Endothelial cell of umbilical vein (primary cell): ENCODE measurements around the gene NCAPG. TPM values are rescaled to one million over a fixed set of nuclear protein-coding genes. Genes with fewer than 3 reads are reported as not detected.

Experiments
- BruUV-seq: library from RNA; stranded (reverse); fragments of 400-500 nt; replicated peaks from 2 replicates; lab custom pipeline; 2021; lab: Mats Ljungman, UMichigan
- CTCF ChIA-PET: fragments of 300-600, 350-600 bp; sonication (Branson Sonifier 250); formaldehyde crosslinking; loops from one replicate; lab custom pipeline; 2021; ENCODE audit warnings: antibody characterized with exemption, inconsistent platforms; lab: Charles Lee
- POLR2A ChIA-PET: fragments of 300-600, 350-600 bp; sonication (Branson Sonifier 250); formaldehyde crosslinking; loops from one replicate; lab custom pipeline; 2021; ENCODE audit warnings: antibody characterized with exemption, inconsistent platforms; lab: Charles Lee
- DNase-seq: peaks from one replicate; pipeline ENCODE4 v3.0.0-alpha.2; 2011; ENCODE audit warnings: low read depth, low spot score
- FAIRE-seq: peaks from 2 replicates; lab custom pipeline; 2011; peaks lifted over from hg19 to GRCh38; lab: Jason Lieb, UNC
- H2AFZ ChIP-seq: 2 replicates; pipeline ENCODE4 v1.6.0; 2012; ENCODE audit warnings: low read depth, low read length, control low read depth, inconsistent platforms
- H3K27ac ChIP-seq: 2 replicates; pipeline ENCODE4 v1.5.1; 2011; ENCODE audit warnings: low read depth, mild to moderate bottlenecking, control low read depth, low read length, moderate library complexity; ENCODE audit not compliant: insufficient read depth
- H3K27me3 ChIP-seq, 2 experiments: 2 replicates each; pipeline versions ENCODE4 v1.6.0 to v1.6.1; 2011; ENCODE audit warnings: low read length in 2 of 2, mixed read lengths in 1 of 2; ENCODE audit not compliant: control insufficient read depth in 2 of 2, insufficient read depth in 2 of 2
- H3K36me3 ChIP-seq, 2 experiments: 2 replicates in 1 of 2; 3 replicates in 1 of 2; pipeline ENCODE4 v1.5.1; 2011; ENCODE audit warnings: low read length in 2 of 2, mild to moderate bottlenecking in 1 of 2, moderate library complexity in 1 of 2; ENCODE audit not compliant: control insufficient read depth in 2 of 2, insufficient read depth in 2 of 2; ENCODE audit errors: extremely low read depth in 1 of 2
- H3K4me1 ChIP-seq: 3 replicates; pipeline ENCODE4 v1.5.1; 2011; ENCODE audit warnings: mild to moderate bottlenecking, low read length; ENCODE audit not compliant: control insufficient read depth, insufficient read depth; ENCODE audit errors: extremely low read depth
- H3K4me2 ChIP-seq: 2 replicates; pipeline ENCODE4 v1.6.1; 2011; ENCODE audit warnings: low read length, control low read depth, mixed read lengths; ENCODE audit not compliant: insufficient read depth
- H3K4me3 ChIP-seq, 3 experiments: fragments of 200-600 bp in 1 of 3; sonication (generic), shearing (Covaris generic) in 1 of 3; replicated peaks in 1 of 3; 2 replicates each; pipeline ENCODE4 v1.5.1; 2011 to 2016; ENCODE audit warnings: control low read depth in 3 of 3, low read length in 3 of 3, mild to moderate bottlenecking in 2 of 3, inconsistent platforms in 1 of 3, low read depth in 1 of 3, moderate library complexity in 1 of 3; ENCODE audit not compliant: insufficient read depth in 1 of 3
- H3K79me2 ChIP-seq: 2 replicates; pipeline ENCODE4 v1.6.0; 2012; ENCODE audit warnings: low read length, inconsistent platforms; ENCODE audit not compliant: control insufficient read depth, insufficient read depth
- H3K9ac ChIP-seq: replicated peaks from 2 replicates; pipeline ENCODE3; 2011; ENCODE audit warnings: low read length, control low read depth; ENCODE audit not compliant: insufficient read depth; ENCODE audit errors: extremely low read depth
- H3K9me1 ChIP-seq: replicated peaks from 3 replicates; pipeline ENCODE4 v1.6.0; 2011; ENCODE audit warnings: mild to moderate bottlenecking, low read length; ENCODE audit not compliant: control insufficient read depth, insufficient read depth; ENCODE audit errors: extremely low read depth
- H3K9me3 ChIP-seq: replicated peaks from 2 replicates; pipeline ENCODE4 v1.5.1; 2012; ENCODE audit warnings: low read length, inconsistent platforms; ENCODE audit not compliant: control insufficient read depth, insufficient read depth
- H4K20me1 ChIP-seq: replicated peaks from 2 replicates; pipeline ENCODE3; 2011; ENCODE audit warnings: mild to moderate bottlenecking, low read length; ENCODE audit not compliant: control insufficient read depth, insufficient read depth; ENCODE audit errors: extremely low read depth
- EZH2 ChIP-seq: IDR thresholded peaks from 2 replicates; pipeline ENCODE4 v1.6.1; 2012; ENCODE audit warnings: borderline replicate concordance, low read depth, mild to moderate bottlenecking, moderate library complexity, low read length, inconsistent platforms; ENCODE audit not compliant: severe bottlenecking
- FOS ChIP-seq: IDR thresholded peaks from 2 replicates; pipeline ENCODE4 v1.6.1; 2011; ENCODE audit warnings: mild to moderate bottlenecking, low read length, moderate library complexity, borderline replicate concordance; ENCODE audit not compliant: insufficient read depth
- GATA2 ChIP-seq: IDR thresholded peaks from 2 replicates; pipeline ENCODE4 v1.7.0; 2011; ENCODE audit warnings: low read depth, mild to moderate bottlenecking, moderate library complexity, mixed read lengths, low read length; ENCODE audit not compliant: insufficient read length, insufficient read depth
- JUN ChIP-seq: IDR thresholded peaks from 2 replicates; pipeline ENCODE4 v1.6.1; 2011; ENCODE audit warnings: borderline replicate concordance, low read depth; ENCODE audit not compliant: insufficient read length, insufficient read depth
- MYC ChIP-seq: IDR thresholded peaks from one replicate; pipeline ENCODE4 v1.6.1; 2011; ENCODE audit warnings: mild to moderate bottlenecking, low read depth, low read length
- POLR2A ChIP-seq: IDR thresholded peaks from 2 replicates; pipeline ENCODE4 v1.6.1; 2012; ENCODE audit warnings: low read depth, mild to moderate bottlenecking, control low read depth, low read length
- POLR2AphosphoS5 ChIP-seq: IDR thresholded peaks from 2 replicates; pipeline ENCODE4 v1.6.1; 2012; ENCODE audit warnings: low read depth, mild to moderate bottlenecking, control low read depth, low read length, moderate library complexity; ENCODE audit not compliant: insufficient read depth
- dilution Hi-C: fragments of 300-500 bp; cut with MboI; formaldehyde crosslinking; loops from one replicate; pipeline ENCODE4 v1.15.0; 2019; ENCODE audit warnings: low sequenced_read_pairs; ENCODE audit not compliant: extremely low pct_ligation_motif_present
- intact Hi-C: fragments of 100-400 bp; cut with micrococcal nuclease; formaldehyde crosslinking; loops from one replicate; pipeline ENCODE4 v1.10.0; 2022
- polyA plus RNA-seq, 4 experiments: library from polyadenylated mRNA; depleted of rRNA in 3 of 4; stranded (reverse) in 3 of 4; unstranded in 1 of 4; fragments of >200 nt; gene quantifications; 2 replicates each; pipeline versions ENCODE4 v1.2.1 to v1.2.3, GENCODE V29; 2011 to 2012; ENCODE audit warnings: missing spikeins in 1 of 4
- total RNA-seq: library from RNA; stranded (reverse); gene quantifications from 2 replicates; pipeline ENCODE4 v1.2.3, GENCODE V29; 2021
- TF ChIP-seq, protein P1 (sequence below): IDR thresholded peaks from 2 replicates; pipeline ENCODE4 v1.6.1; 2011; ENCODE audit not compliant: insufficient read depth, insufficient read length
- TF ChIP-seq, protein P2 (sequence below), 2 donors: IDR thresholded peaks; 1 replicate in 1 of 2; 2 replicates in 1 of 2; pipeline ENCODE4 v1.5.1; 2011; ENCODE audit warnings: low read length in 2 of 2, mild to moderate bottlenecking in 2 of 2, moderate library complexity in 2 of 2, control low read depth in 1 of 2, inconsistent platforms in 1 of 2, low read depth in 1 of 2; ENCODE audit not compliant: insufficient read depth in 1 of 2; ENCODE audit errors: extremely low read depth in 1 of 2

NCAPG gene
- total and polyA plus RNA-seq, 2 donors (not counting 3 experiments of a cell fraction or from before 2014, with no cell fraction given): 11.6 to 66.4 TPM

DNA sequence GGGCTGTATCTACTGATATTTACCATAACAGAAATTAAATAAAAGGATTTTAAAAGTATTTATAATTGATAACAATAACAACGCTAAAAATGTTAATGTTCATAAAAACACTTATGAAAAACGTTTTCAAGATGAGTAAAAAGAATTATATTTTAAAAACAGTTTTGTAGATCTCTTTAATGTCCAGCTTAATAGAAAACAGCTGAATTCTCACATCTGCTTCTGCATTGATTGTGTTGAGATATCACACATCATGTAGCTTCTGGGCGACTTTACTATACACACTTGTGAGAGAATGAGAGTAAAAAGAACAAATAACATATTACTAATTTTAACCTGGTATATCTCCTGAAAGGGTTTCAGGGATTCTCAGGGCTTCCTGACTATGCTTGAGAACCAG is 83.6 kb downstream of the NCAPG start:
- H3K4me2 ChIP-seq: no peak overlapping the region
- H3K4me1 ChIP-seq: no peaks in the 10 kb centered on the region
- TF ChIP-seq GATA2: no peak
- TF ChIP-seq FOS: no peak
- no peak for TF ChIP-seq EZH2
- TF ChIP-seq, protein P1, sequence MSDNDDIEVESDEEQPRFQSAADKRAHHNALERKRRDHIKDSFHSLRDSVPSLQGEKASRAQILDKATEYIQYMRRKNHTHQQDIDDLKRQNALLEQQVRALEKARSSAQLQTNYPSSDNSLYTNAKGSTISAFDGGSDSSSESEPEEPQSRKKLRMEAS: no peak
- TF ChIP-seq, protein P2, sequence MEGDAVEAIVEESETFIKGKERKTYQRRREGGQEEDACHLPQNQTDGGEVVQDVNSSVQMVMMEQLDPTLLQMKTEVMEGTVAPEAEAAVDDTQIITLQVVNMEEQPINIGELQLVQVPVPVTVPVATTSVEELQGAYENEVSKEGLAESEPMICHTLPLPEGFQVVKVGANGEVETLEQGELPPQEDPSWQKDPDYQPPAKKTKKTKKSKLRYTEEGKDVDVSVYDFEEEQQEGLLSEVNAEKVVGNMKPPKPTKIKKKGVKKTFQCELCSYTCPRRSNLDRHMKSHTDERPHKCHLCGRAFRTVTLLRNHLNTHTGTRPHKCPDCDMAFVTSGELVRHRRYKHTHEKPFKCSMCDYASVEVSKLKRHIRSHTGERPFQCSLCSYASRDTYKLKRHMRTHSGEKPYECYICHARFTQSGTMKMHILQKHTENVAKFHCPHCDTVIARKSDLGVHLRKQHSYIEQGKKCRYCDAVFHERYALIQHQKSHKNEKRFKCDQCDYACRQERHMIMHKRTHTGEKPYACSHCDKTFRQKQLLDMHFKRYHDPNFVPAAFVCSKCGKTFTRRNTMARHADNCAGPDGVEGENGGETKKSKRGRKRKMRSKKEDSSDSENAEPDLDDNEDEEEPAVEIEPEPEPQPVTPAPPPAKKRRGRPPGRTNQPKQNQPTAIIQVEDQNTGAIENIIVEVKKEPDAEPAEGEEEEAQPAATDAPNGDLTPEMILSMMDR (IDR thresholded peaks at IDR 0.05; ENCODE audit: extremely low read depth in 1 of 2, insufficient read depth in 1 of 2, low read depth in 1 of 2, low read length in 2 of 2): no peak
- no peak for TF ChIP-seq JUN
- no peak for TF ChIP-seq MYC
- TF ChIP-seq POLR2A: no peak
- no peak for TF ChIP-seq POLR2AphosphoS5
- no peak overlapping the region for H3K4me3 ChIP-seq
- FAIRE-seq: no peak
- H3K9me3 ChIP-seq: no peaks in the 10 kb centered on the region
- CTCF ChIA-PET: no interaction called here
- H3K36me3 ChIP-seq: no peaks in the 10 kb centered on the region
- POLR2A ChIA-PET: no interaction called here
- intact Hi-C loops: no loop called here
- no peaks in the 10 kb centered on the region for H3K79me2 ChIP-seq
- no peak overlapping the region for H3K9ac ChIP-seq
- H4K20me1 ChIP-seq: no peaks in the 10 kb centered on the region
- H3K9me1 ChIP-seq: no peaks in the 10 kb centered on the region
- no peak for DNase-seq
- no peak overlapping the region for H3K27ac ChIP-seq
- no peak overlapping the region for H2AFZ ChIP-seq
- BruUV-seq: no TSS peak
- no peaks in the 10 kb centered on the region for H3K27me3 ChIP-seq
- dilution Hi-C loops: no loop called here

Other genes starting within 250 kb of the NCAPG start
- 73.7 and 94.8 TPM in 2 replicates for gene LAP3, start 233.8 kb upstream of the NCAPG start, total RNA-seq
- gene LAP3, start 233.8 kb upstream of the NCAPG start, polyA plus RNA-seq: 69.2 and 82.4 TPM in 2 replicates
- gene MED28, start 196.3 kb upstream of the NCAPG start, total RNA-seq: 41.2 and 49.1 TPM in 2 replicates
- 9.4 and 10.0 TPM in 2 replicates for gene MED28, start 196.3 kb upstream of the NCAPG start, polyA plus RNA-seq
- gene FAM184B, start 29.4 kb upstream of the NCAPG start, total RNA-seq: not detected in 2 replicates
- gene FAM184B, start 29.4 kb upstream of the NCAPG start, polyA plus RNA-seq: not detected in 2 replicates
- 29.0 and 35.0 TPM in 2 replicates for gene DCAF16, start 222 bp upstream of the NCAPG start, total RNA-seq
- 12.5 and 13.8 TPM in 2 replicates for gene DCAF16, start 222 bp upstream of the NCAPG start, polyA plus RNA-seq
- gene LCORL, start 210.8 kb downstream of the NCAPG start, total RNA-seq: 17.9 and 23.9 TPM in 2 replicates
- gene LCORL, start 210.8 kb downstream of the NCAPG start, polyA plus RNA-seq: 2.8 and 3.7 TPM in 2 replicates